Rectal smooth muscle tissue (tissue), 1 donor: ENCODE results near the gene DYNLT3.

ENCODE experiments used
- H3K27ac ChIP-seq: one replicate; pipeline ENCODE4 v1.7.0; 2013; ENCODE audit warnings: low read depth, low read length, inconsistent platforms
- H3K27me3 ChIP-seq: one replicate; pipeline ENCODE4 v1.7.0; 2013; ENCODE audit warnings: low read length; ENCODE audit not compliant: control insufficient read depth, insufficient read depth
- H3K36me3 ChIP-seq: one replicate; pipeline ENCODE4 v1.7.0; 2013; ENCODE audit warnings: low read length; ENCODE audit not compliant: control insufficient read depth, insufficient read depth
- H3K4me1 ChIP-seq: one replicate; pipeline ENCODE4 v1.7.0; 2013; ENCODE audit warnings: low read length; ENCODE audit not compliant: control insufficient read depth, insufficient read depth
- H3K4me3 ChIP-seq: one replicate; pipeline ENCODE4 v1.7.0; 2013; ENCODE audit warnings: low read length
- H3K9ac ChIP-seq: one replicate; pipeline ENCODE4 v1.7.0; 2013; ENCODE audit warnings: low read length

DYNLT3 gene

DNA sequence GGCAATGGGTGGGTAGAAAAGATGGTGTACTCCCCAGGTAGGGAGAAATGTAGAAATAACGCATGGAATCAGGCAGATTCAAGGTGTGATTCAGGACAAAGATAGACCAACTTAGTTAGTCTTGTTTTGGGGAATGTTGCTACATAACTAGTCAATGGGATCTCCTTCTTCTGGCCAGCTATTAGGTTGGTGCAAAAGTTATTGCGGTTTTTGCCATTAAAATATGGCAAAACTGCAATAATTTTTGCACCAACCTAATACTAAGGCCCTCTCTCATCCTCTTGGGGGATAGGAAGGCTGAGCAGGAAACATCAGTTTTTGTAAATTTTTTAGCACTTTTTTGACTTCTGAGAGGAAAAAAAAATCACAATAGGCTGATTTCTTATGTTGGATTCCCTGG is 44.3 kb downstream of the DYNLT3 start:
- H3K9ac ChIP-seq = no peak overlapping the region
- no peak overlapping the region for H3K27ac ChIP-seq
- no peaks in the 10 kb centered on the region for H3K4me1 ChIP-seq
- no peaks in the 10 kb centered on the region for H3K27me3 ChIP-seq
- no peaks in the 10 kb centered on the region for H3K36me3 ChIP-seq
- H3K4me3 ChIP-seq = no peak overlapping the region

GRCh38 chrX:37802028-37802427 is 45.3 kb downstream of the DYNLT3 start:
- Histone ChIP-seq H3K9ac (no peak overlapping the region), H3K36me3 (no peaks in the 10 kb centered on the region), H3K27me3 (no peaks in the 10 kb centered on the region), H3K27ac (no peak overlapping the region), H3K4me1 (no peaks in the 10 kb centered on the region), H3K4me3 (no peak overlapping the region)

GRCh38 chrX:37800717-37801116 is 46.7 kb downstream of the DYNLT3 start:
- Histone ChIP-seq H3K27me3 (no peaks in the 10 kb centered on the region), H3K4me1 (no peaks in the 10 kb centered on the region), H3K27ac (no peak overlapping the region)

GRCh38 chrX:37799936-37800335 is 47.4 kb downstream of the DYNLT3 start:
- Histone ChIP-seq H3K4me3 (no peak overlapping the region), H3K9ac (no peak overlapping the region), H3K27me3 (no peaks in the 10 kb centered on the region), H3K36me3 (no peaks in the 10 kb centered on the region), H3K4me1 (no peaks in the 10 kb centered on the region), H3K27ac (no peak overlapping the region)

More at GRCh38 chrX:37800717-37801116, 46.7 kb downstream of the DYNLT3 start:
- Histone ChIP-seq H3K4me3 (no peak overlapping the region), H3K36me3 (no peaks in the 10 kb centered on the region), H3K9ac (no peak overlapping the region)

DNA sequence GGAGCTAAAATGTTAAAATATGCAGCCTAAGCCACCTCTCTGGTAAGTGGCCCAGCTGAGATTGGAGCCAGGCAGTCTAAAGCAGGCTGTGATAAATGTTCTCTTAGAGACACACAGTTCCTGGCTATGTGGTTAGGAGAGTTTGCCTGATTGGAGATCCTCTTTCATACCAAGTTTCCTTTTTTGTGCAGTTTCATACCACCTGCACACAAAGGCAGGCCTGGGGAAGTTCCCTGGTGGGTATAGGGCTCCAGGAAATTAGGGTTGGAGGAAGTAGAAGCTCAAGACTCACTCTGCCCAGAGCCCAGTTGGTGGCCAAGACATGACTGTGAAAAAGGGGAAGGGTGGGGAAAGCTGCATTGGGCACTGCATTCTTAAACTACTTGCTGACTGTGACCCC is 50.6 kb downstream of the DYNLT3 start:
- Histone ChIP-seq H3K27me3 (no peaks in the 10 kb centered on the region), H3K9ac (no peak overlapping the region), H3K4me3 (no peak overlapping the region), H3K36me3 (no peaks in the 10 kb centered on the region), H3K27ac (no peak overlapping the region), H3K4me1 (no peaks in the 10 kb centered on the region)

DNA sequence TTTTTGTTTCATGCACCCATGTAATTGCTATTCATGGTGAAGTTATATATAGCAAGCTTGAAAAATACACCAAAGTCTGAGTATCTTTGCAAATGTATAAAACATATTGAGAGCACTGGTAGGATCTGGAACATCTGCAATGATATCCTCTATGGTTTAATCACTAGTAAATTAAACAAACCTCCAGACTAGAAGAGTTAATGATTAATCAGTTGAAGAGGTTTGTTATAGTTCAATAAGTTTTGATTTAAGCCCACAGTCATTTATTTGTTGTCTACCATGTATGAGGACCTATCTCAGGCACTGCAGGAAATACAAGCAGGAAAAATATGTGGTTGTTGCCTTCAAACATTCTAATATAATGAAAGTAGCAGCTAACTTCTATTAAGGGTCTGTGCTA is 51.1 kb downstream of the DYNLT3 start:
- H3K4me1 ChIP-seq = no peaks in the 10 kb centered on the region
- H3K36me3 ChIP-seq = no peaks in the 10 kb centered on the region
- H3K27ac ChIP-seq = no peak overlapping the region
- H3K9ac ChIP-seq = no peak overlapping the region
- H3K27me3 ChIP-seq = no peaks in the 10 kb centered on the region
- no peak overlapping the region for H3K4me3 ChIP-seq
